Measurements from ENCODE around the gene PPFIA4.

Gene PPFIA4

GRCh38 chr1:203104789-203105390, 78.6 kb downstream of the PPFIA4 start:
- DNase-seq = no peak

DNA sequence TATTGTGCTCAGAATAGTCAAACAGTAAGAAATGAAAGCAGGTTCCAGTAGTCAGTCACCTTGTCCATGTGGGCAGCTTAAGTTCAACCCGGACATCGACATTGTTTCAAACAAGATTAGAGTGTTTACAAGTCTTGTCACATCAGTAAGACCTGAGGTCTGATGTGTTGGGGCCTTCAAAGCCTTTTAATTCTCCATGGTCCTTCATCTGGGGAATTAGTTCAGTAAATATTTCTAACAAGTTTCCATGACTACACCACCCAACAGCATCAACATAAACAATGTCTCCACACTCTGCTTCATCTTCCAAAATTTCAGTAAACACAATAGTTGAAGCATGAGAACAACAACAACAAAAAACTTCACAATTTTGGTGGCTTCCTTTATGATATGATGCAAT, 86.2 kb downstream of the PPFIA4 start:
- DNase-seq = no peak

GRCh38 chr1:203113308-203113707, 87.0 kb downstream of the PPFIA4 start:
- DNase-seq = no peak

- no peak for DNase-seq
Measured at GRCh38 chr1:203114202-203114601, 87.9 kb downstream of the PPFIA4 start.

- DNase-seq = no peak
Measured at GRCh38 chr1:203116091-203116820, 90.0 kb downstream of the PPFIA4 start.

GRCh38 chr1:203117611-203118575, 91.6 kb downstream of the PPFIA4 start:
- no peak for DNase-seq

GRCh38 chr1:203120325-203121153, 94.2 kb downstream of the PPFIA4 start:
- DNase-seq = no peak

DNA sequence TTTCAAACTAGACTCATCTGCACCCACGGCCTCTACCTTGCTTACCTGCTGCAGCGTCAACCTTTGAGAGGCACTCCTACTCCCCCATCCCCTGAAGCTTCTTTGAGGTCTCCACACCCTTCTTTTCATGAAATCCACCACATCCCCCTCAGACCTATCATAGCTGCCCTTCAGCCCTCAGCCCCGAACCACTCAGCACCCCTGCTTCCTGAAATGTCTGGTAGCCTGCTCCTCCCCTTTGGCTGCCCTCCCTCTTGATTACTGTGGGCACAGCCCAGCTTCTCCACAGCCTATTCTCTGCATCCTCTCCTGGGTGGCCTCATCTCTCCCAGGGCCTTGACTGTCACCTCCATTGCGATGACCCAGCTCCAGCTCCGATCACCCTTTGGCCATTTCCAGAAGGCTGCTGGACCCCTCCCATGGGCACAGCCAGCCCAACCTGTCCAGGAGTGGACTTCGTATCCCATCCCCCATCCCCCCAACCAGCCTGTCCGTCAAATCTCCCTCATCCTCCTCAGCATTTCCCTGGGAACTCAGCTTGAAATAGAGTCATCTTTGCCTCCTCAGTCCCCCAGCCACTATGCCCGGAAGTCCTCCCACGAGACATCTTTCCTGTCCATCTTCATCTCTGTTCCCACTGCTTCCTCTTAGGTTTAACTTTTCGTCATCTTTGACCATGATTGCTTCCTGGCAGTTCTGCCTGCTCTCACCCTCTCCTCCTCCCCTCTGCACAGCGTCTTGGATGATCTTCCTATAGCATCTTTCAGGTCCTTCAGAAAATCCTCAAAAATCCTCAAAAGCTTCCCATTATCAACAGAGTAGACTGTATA, 95.1 kb downstream of the PPFIA4 start:
- DNase-seq = no peak

DNA sequence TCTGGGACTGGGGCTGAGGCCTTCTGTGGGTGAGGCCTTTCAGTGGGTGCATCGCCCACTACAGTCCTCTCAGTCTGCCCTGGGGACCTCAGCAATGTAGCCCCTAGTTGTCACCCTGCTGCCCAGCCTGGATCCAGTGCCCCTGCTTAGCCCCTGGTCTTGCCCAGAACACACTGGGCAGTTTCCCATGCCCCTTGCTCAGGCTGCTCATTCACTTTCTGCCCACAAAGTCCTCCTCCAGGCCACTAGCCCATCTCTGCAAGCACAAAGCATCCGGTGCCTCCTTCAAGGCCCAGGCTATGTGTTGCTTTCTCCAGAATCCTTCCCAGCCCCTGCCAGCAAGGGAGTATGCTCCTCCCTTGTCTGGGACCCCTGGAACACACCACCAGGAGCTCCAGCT, 95.9 kb downstream of the PPFIA4 start:
- no peak for DNase-seq

DNA sequence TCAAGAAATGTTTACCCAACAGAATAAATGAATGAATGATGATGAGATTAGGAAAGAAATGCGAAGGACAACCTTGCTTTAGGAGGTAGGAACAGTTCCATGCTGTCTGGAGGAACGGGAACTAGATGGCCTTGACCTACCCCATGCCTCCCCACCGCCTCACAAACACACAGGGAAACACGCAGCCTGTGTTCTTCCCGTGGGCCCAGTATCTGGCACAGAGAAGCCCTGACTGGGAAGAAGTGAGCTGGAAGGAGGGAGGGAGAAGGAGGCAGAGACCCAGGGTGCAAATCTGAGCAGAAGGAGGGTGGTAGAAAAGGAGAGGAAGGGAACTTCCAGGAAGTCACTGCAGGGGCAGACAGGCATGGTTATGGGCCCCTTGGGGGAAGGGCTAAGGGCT, 97.7 kb downstream of the PPFIA4 start:
- no peak for DNase-seq

GRCh38 chr1:203124546-203125317, 98.4 kb downstream of the PPFIA4 start:
- no peak for DNase-seq

GRCh38 chr1:203126151-203126865, 100.0 kb downstream of the PPFIA4 start:
- DNase-seq = no peak

DNA sequence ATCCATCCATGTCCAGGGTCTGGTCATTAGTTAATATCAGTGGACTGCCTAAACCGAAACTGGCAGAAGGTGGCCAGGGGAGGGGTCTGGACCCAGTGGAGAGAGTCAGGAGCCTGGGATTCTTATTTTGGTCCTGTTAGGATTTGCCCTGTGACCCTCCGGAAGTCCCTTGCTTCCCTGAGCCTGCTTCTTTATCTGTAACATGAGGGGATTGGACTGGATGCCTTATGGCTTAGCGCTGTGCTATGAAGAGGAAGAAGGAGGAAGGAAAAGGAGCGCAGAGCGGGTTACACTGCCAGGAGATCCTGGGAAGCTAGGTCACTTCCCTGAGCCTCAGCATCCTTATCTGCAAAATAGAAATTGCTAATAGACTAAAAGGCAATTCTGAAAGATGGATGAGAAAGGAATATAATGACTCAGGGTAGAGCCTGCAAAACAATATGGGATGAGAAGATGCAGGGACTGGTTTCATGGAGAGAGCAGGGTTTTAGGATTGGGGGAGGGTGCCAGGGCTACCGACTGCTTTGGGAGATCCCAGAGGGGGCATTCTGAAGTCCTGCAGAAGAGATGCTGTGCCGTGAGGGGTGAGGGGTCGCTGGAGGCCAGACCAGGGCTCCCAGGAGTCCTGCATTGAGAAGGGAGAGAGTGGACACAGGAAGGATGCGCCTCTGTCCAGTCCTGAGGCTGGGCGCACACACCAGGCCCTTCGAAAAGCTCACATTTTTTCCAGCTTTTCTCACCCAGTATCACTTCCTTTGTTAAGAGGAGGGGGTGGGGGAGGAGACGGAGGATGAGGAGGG, 100.8 kb downstream of the PPFIA4 start:
- no peak for DNase-seq

DNA sequence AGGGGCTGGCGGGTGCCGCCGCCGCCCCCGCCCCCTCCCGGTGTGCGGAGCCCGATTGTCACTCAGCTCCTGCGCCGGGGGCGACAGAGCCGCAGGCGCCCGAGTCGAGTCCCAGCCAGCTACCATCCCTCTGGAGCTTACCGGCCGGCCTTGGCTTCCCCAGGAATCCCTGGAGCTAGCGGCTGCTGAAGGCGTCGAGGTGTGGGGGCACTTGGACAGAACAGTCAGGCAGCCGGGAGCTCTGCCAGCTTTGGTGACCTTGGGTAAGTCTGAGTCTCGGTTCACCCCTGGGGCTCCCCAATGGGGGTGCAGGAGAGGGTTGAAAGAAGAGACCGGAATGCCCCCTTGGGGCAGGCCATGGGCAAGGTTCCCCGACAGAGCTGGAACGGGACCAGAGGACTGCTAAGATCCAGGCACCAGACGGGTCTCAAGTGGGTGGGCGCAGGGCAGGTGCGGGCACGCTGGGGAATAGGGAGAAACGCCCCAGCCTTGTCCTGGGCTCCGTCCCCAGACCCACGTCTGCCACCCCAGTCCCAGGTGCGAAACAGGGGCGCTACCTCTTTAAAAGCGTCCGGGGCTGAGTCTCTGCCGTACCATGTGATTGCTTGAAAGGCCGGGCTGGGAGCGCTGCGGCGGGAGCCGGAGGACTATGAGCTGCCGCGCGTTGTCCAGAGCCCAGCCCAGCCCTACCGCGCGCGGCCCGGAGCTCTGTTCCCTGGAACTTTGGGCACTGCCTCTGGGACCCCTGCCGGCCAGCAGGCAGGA, 101.6 kb downstream of the PPFIA4 start, which contains the start of gene ADORA1:
Gene ADORA1 (plus strand): TSS at position 61 of the 765 bp plus-strand sequence. CDS start 1,116 bp downstream, outside the sequence.
- no peak for DNase-seq

GRCh38 chr1:203128431-203128715, 102.1 kb downstream of the PPFIA4 start:
- no peak for DNase-seq

Measured in CD4-positive, alpha-beta T cell treated with Interleukin-17A for 1 hour (primary cell).